ENCODE measurements around the gene ATXN1L. TPM values are rescaled to one million over a fixed set of nuclear protein-coding genes. Genes with fewer than 3 reads are reported as not detected.
"Not testable (repeated sequence)": the region's sequence is repeated elsewhere in the genome, so short reads cannot be mapped to it uniquely, and the experiment has no call there.

Gene ATXN1L
- total and polyA plus RNA-seq, 12 donors, result 6.0 to 24.2 (median 18.0) TPM

GRCh38 chr16:71826533-71827017, 19.2 kb upstream of the ATXN1L start:
- intact Hi-C loops (cut with DNase I), result loop anchor here in 1 of 10 donors (1.0 kb wide), 1 partner anchor 19 kb away; the partner anchor contains the start of gene ATXN1L
- TF ChIP-seq CTCF (IDR thresholded peaks at IDR 0.05), result no peak
- Histone ChIP-seq H3K9me3 (no peaks in the 10 kb centered on the region), H3K4me3 (no peak overlapping the region), H3K36me3 (peaks cover 0 to 20% (median 0%) of the 10 kb centered on the region in 9 donors), H3K27ac (no peak overlapping the region), H3K4me1 (no peaks in the 10 kb centered on the region), H3K27me3 (no peaks in the 10 kb centered on the region)
- ATAC-seq (no peak), DNase-seq (no peak)
- WGBS, 2 donors, result 64 to 68% methylated on average over 5 of the region's 5 CpGs

- ATAC-seq, result no peak
- no peaks in the 10 kb centered on the region for H3K27me3 ChIP-seq
- TF ChIP-seq CTCF (IDR thresholded peaks at IDR 0.05), result no peak
- intact Hi-C loops (cut with DNase I), result no loop called here
- WGBS, 2 donors, result 95 to 97% methylated on average over 2 of the region's 2 CpGs
- H3K9me3 ChIP-seq, result no peaks in the 10 kb centered on the region
- H3K4me3 ChIP-seq, result no peak overlapping the region
- no peak for DNase-seq
- no peak overlapping the region for H3K27ac ChIP-seq
- no peaks in the 10 kb centered on the region for H3K36me3 ChIP-seq
- no peaks in the 10 kb centered on the region for H3K4me1 ChIP-seq
Observed at GRCh38 chr16:71830359-71830758, 15.4 kb upstream of the ATXN1L start.

GRCh38 chr16:71831698-71832097, 14.1 kb upstream of the ATXN1L start:
- intact Hi-C loops (cut with DNase I); H3K9me3 ChIP-seq; H3K4me3 ChIP-seq; H3K4me1 ChIP-seq; ATAC-seq; H3K27ac ChIP-seq; H3K27me3 ChIP-seq; DNase-seq; H3K36me3 ChIP-seq: not testable (repeated sequence)
- 92 to 93% methylated on average over 3 of the region's 3 CpGs for WGBS, 2 donors

GRCh38 chr16:71832112-71832511, 13.7 kb upstream of the ATXN1L start:
- H3K4me1 ChIP-seq; H3K9me3 ChIP-seq; H3K4me3 ChIP-seq; H3K27ac ChIP-seq; ATAC-seq; DNase-seq; intact Hi-C loops (cut with DNase I); H3K27me3 ChIP-seq; H3K36me3 ChIP-seq: not testable (repeated sequence)
- 90 to 97% methylated on average over 2 of the region's 2 CpGs for WGBS, 2 donors

GRCh38 chr16:71834291-71834690, 11.5 kb upstream of the ATXN1L start:
- Histone ChIP-seq H3K9me3 (no peaks in the 10 kb centered on the region), H3K36me3 (no peaks in the 10 kb centered on the region), H3K27ac (no peak overlapping the region), H3K4me3 (no peak overlapping the region), H3K4me1 (no peaks in the 10 kb centered on the region), H3K27me3 (no peaks in the 10 kb centered on the region)
- intact Hi-C loops (cut with DNase I), result no loop called here
- DNase-seq (no peak), ATAC-seq (no peak)
- no peak for TF ChIP-seq CTCF (IDR thresholded peaks at IDR 0.05)
- WGBS, 2 donors, result 78 to 79% methylated on average over 3 of the region's 3 CpGs

All from heart right ventricle (tissue), 16 donors.